Esophagus squamous epithelium (tissue), 4 donors: ENCODE results near the gene KCNG2.

Experiments used
- CTCF ChIP-seq, 6 experiments: fragments of 450-650 bp in 4 of 6; fragments of 200-600 bp in 2 of 6; sonication (generic) in 2 of 6; IDR thresholded peaks; one replicate each; pipeline ENCODE4 v1.5.1; 2016 to 2019; ENCODE audit warnings: antibody characterized with exemption in 6 of 6, mild to moderate bottlenecking in 4 of 6, moderate library complexity in 4 of 6
- POLR2A ChIP-seq, 4 donors: fragments of 450-650 bp; IDR thresholded peaks; one replicate each; pipeline ENCODE4 v1.6.1; 2017; ENCODE audit warnings: antibody characterized with exemption in 4 of 4, mild to moderate bottlenecking in 4 of 4, moderate library complexity in 3 of 4

- no peak for TF ChIP-seq CTCF (IDR thresholded peaks at IDR 0.05)
- TF ChIP-seq POLR2A (IDR thresholded peaks at IDR 0.05): no peak
Measured at GRCh38 chr18:79760881-79761280, 36.9 kb upstream of the KCNG2 start.
